HCT116 (cell line): Measurements from ENCODE around the gene NEK9. TPM values are rescaled to one million over a fixed set of nuclear protein-coding genes. Genes with fewer than 3 reads are reported as not detected.

ENCODE experiments used
- ATAC-seq: fragments of 200-7000 bp; cut with Tn5 transposase; 2 replicates; pipeline ENCODE4 v1.9.1; 2020; ENCODE audit warnings: mild to moderate bottlenecking, moderate library complexity
- BruUV-seq: library from RNA; stranded (reverse); fragments of 400-500 nt; replicated peaks from 2 replicates; lab custom pipeline; 2021; lab: Mats Ljungman, UMichigan
- CTCF ChIA-PET: fragments of 300-600 bp; sonication (Branson Sonifier 250); formaldehyde crosslinking; loops from one replicate; lab custom pipeline; 2021; ENCODE audit warnings: antibody characterized with exemption; lab: Charles Lee
- POLR2A ChIA-PET: fragments of 300-600, 350-600 bp; sonication (Branson Sonifier 250); formaldehyde crosslinking; loops from one replicate; lab custom pipeline; 2021; ENCODE audit warnings: antibody characterized with exemption; lab: Charles Lee
- RAD21 ChIA-PET, 2 experiments: fragments of 300-600 bp; sonication (Branson Sonifier 250); formaldehyde crosslinking; loops; one replicate each; lab custom pipeline; 2023; ENCODE audit warnings: low total read pairs in 2 of 2; ENCODE audit not compliant: uncharacterized antibody in 2 of 2, unreplicated experiment in 2 of 2, low non-redundant PET in 1 of 2; lab: Charles Lee
- DNase-seq: peaks from one replicate; pipeline ENCODE4 v3.0.0-alpha.2; 2010; ENCODE audit warnings: low read depth, low spot score
- H2AFZ ChIP-seq: fragments of 200-600 bp; shearing (Covaris generic), sonication (generic); 2 replicates; pipeline ENCODE4 v1.6.1; 2017; ENCODE audit warnings: low read depth, mixed run types, mixed read lengths, antibody characterized with exemption, low read length; ENCODE audit not compliant: poor library complexity, severe bottlenecking
- H3K27ac ChIP-seq: 2 replicates; pipeline ENCODE4 v1.5.1; 2012; ENCODE audit warnings: low read depth, low read length
- H3K27me3 ChIP-seq: fragments of 200-600 bp; sonication (generic); 2 replicates; pipeline ENCODE4 v1.6.1; 2016; ENCODE audit warnings: mixed run types, low read length, mixed read lengths; ENCODE audit not compliant: insufficient read depth
- H3K36me3 ChIP-seq, 2 experiments: fragments of 200-500 bp in 1 of 2; fragments of 200-600 bp in 1 of 2; sonication (Bioruptor generic) in 1 of 2; sonication (generic) in 1 of 2; 2 replicates each; pipeline versions ENCODE4 v1.5.1 to v1.6.1; 2014 to 2016; ENCODE audit warnings: low read length in 2 of 2, inconsistent platforms in 1 of 2, mixed read lengths in 1 of 2, mixed run types in 1 of 2; ENCODE audit not compliant: insufficient read depth in 2 of 2, control insufficient read depth in 1 of 2
- H3K4me1 ChIP-seq, 2 experiments: fragments of 200-600 bp in 1 of 2; sonication (generic) in 1 of 2; 2 replicates each; pipeline versions ENCODE4 v1.5.1 to v1.6.1; 2012 to 2017; ENCODE audit warnings: low read length in 2 of 2, inconsistent platforms in 1 of 2, mild to moderate bottlenecking in 1 of 2, mixed read lengths in 1 of 2, mixed run types in 1 of 2, moderate library complexity in 1 of 2; ENCODE audit not compliant: insufficient read depth in 2 of 2, control insufficient read depth in 1 of 2
- H3K4me2 ChIP-seq: fragments of 200-600 bp; sonication (generic); 2 replicates; pipeline ENCODE4 v1.6.1; 2017; ENCODE audit warnings: mixed run types, low read length, mixed read lengths
- H3K4me3 ChIP-seq, 2 experiments: fragments of 200-600 bp in 1 of 2; sonication (generic) in 1 of 2; replicated peaks in 1 of 2; 2 replicates each; pipeline ENCODE4 v1.5.1; 2011 to 2016; ENCODE audit warnings: low read length in 2 of 2, control low read depth in 1 of 2, low read depth in 1 of 2, mild to moderate bottlenecking in 1 of 2, mixed read lengths in 1 of 2, mixed run types in 1 of 2
- H3K79me2 ChIP-seq: fragments of 200-600 bp; sonication (generic); 2 replicates; pipeline ENCODE4 v1.6.1; 2017; ENCODE audit warnings: mild to moderate bottlenecking, mixed run types, low read length, moderate library complexity, mixed read lengths; ENCODE audit not compliant: insufficient read depth
- H3K9ac ChIP-seq: fragments of 200-600 bp; sonication (generic); 2 replicates; pipeline ENCODE4 v1.6.1; 2016; ENCODE audit warnings: low read length, mixed read lengths
- H3K9me2 ChIP-seq: fragments of 200-600 bp; sonication (generic), shearing (Covaris generic); 2 replicates; pipeline ENCODE4 v1.6.1; 2017; ENCODE audit warnings: mixed run types, mild to moderate bottlenecking, moderate library complexity; ENCODE audit not compliant: insufficient read depth
- H3K9me3 ChIP-seq, 2 experiments: fragments of 200-500 bp in 1 of 2; fragments of 200-600 bp in 1 of 2; sonication (Bioruptor generic) in 1 of 2; sonication (generic) in 1 of 2; 2 replicates each; pipeline ENCODE4 v1.6.1; 2014 to 2017; ENCODE audit warnings: low read length in 2 of 2, mixed read lengths in 2 of 2, inconsistent platforms in 1 of 2, low read depth in 1 of 2, mild to moderate bottlenecking in 1 of 2, mixed run types in 1 of 2, moderate library complexity in 1 of 2; ENCODE audit not compliant: control insufficient read depth in 1 of 2, insufficient read depth in 1 of 2
- H4K20me1 ChIP-seq: fragments of 200-600 bp; sonication (generic), shearing (Covaris generic); 2 replicates; pipeline ENCODE4 v1.6.1; 2017; ENCODE audit warnings: mixed run types, mild to moderate bottlenecking, moderate library complexity; ENCODE audit not compliant: insufficient read depth
- CEBPB ChIP-seq: IDR thresholded peaks from 2 replicates; pipeline ENCODE4 v1.6.1; 2012; ENCODE audit warnings: low read depth
- CTCF ChIP-seq, 3 experiments: fragments of 200-600 bp in 1 of 3; sonication (generic) in 1 of 3; IDR thresholded peaks in 2 of 3; conservative IDR thresholded peaks in 1 of 3; 2 replicates each; pipeline ENCODE4 v1.5.1; 2012 to 2017; ENCODE audit warnings: low read depth in 2 of 3, low read length in 2 of 3, antibody characterized with exemption in 1 of 3, borderline replicate concordance in 1 of 3, control low read depth in 1 of 3, mild to moderate bottlenecking in 1 of 3, mixed read lengths in 1 of 3, mixed run types in 1 of 3, moderate library complexity in 1 of 3; ENCODE audit not compliant: insufficient read depth in 1 of 3
- ELF1 ChIP-seq: IDR thresholded peaks from 2 replicates; pipeline ENCODE4 v1.6.1; 2012; ENCODE audit warnings: low read depth, borderline replicate concordance
- FOSL1 ChIP-seq: IDR thresholded peaks from 2 replicates; pipeline ENCODE4 v1.6.1; 2012; ENCODE audit warnings: low read depth
- JUND ChIP-seq: IDR thresholded peaks from 2 replicates; pipeline ENCODE4 v1.6.1; 2012
- RAD21 ChIP-seq: IDR thresholded peaks from 2 replicates; pipeline ENCODE4 v1.6.1; 2012; ENCODE audit warnings: low read depth, mild to moderate bottlenecking
- SRF ChIP-seq: IDR thresholded peaks from 2 replicates; pipeline ENCODE4 v1.6.1; 2012; ENCODE audit warnings: low read depth
- YY1 ChIP-seq: IDR thresholded peaks from 2 replicates; pipeline ENCODE4 v1.6.1; 2011; ENCODE audit warnings: low read length, low read depth, moderate library complexity, mild to moderate bottlenecking; ENCODE audit not compliant: insufficient replicate concordance; ENCODE audit errors: extremely low read depth
- ZFX ChIP-seq: fragments of 450-650 bp; IDR thresholded peaks from 2 replicates; pipeline ENCODE4 v1.6.1; 2017
- ZNF274 ChIP-seq: fragments of 200-500 bp; sonication (Bioruptor generic); IDR thresholded peaks from 2 replicates; pipeline ENCODE4 v1.6.1; 2014; ENCODE audit warnings: mild to moderate bottlenecking, low read depth, low read length, inconsistent platforms
- intact Hi-C: fragments of 100-400 bp; cut with micrococcal nuclease; formaldehyde crosslinking; loops from 2 replicates; pipeline ENCODE4 v1.10.0; 2022
- total RNA-seq: library from RNA; stranded (reverse); gene quantifications from one replicate; pipeline ENCODE4 v1.2.1, GENCODE V29; 2021; ENCODE audit not compliant: unreplicated experiment

Gene NEK9
- total RNA-seq, 1 experiment from 2014 or later: 64.4 TPM

- intact Hi-C loops: no loop called here
- Histone ChIP-seq H3K9ac (no peak overlapping the region), H3K9me3 (no peaks in the 10 kb centered on the region), H2AFZ (no peak overlapping the region), H3K27ac (no peak overlapping the region), H4K20me1 (no peaks in the 10 kb centered on the region), H3K9me2 (no peaks in the 10 kb centered on the region), H3K4me3 (no peak overlapping the region), H3K27me3 (no peaks in the 10 kb centered on the region), H3K36me3 (peaks cover 29 to 44% of the 10 kb centered on the region in 2 experiments), H3K79me2 (no peaks in the 10 kb centered on the region), H3K4me2 (no peak overlapping the region), H3K4me1 (no peaks in the 10 kb centered on the region)
- ChIA-PET RAD21 (no interaction called here), CTCF (interaction anchor here (1.1 to 4.4 kb wide), 2 partner anchors 145 to 229 kb away, joined by 3 to 27 read pairs; no protein-coding TSS in a partner anchor), POLR2A (no interaction called here)
- DNase-seq (no peak), ATAC-seq (no peak)
- BruUV-seq: no TSS peak
- TF ChIP-seq RAD21 (no peak), ZFX (no peak), ZNF274 (no peak), YY1 (no peak), JUND (no peak)
Observed at GRCh38 chr14:75090353-75090752, 36.5 kb downstream of the NEK9 start.

- ChIA-PET RAD21 (interaction anchor here (0.7 to 1.6 kb wide), 4 partner anchors 66 to 602 kb away, joined by 3 to 5 read pairs (median 4); no protein-coding TSS in a partner anchor), POLR2A (no interaction called here), CTCF (interaction anchor here (1.1 to 4.4 kb wide), 8 partner anchors 19 to 228 kb away, joined by 3 to 27 read pairs (median 4); partner anchors contain the start of gene RPS6KL1)
- DNase-seq (peak; percentile 26), ATAC-seq (peak; percentile 77)
- Histone ChIP-seq H3K36me3 (peaks cover 20 to 36% of the 10 kb centered on the region in 2 experiments; a peak in 3 of 4 replicates), H3K9me3 (no peaks in the 10 kb centered on the region), H3K9ac (no peak overlapping the region), H3K4me1 (no peaks in the 10 kb centered on the region), H3K27ac (no peak overlapping the region), H3K9me2 (no peaks in the 10 kb centered on the region), H3K27me3 (no peaks in the 10 kb centered on the region), H3K4me2 (no peak overlapping the region), H2AFZ (no peak overlapping the region), H3K79me2 (no peaks in the 10 kb centered on the region), H4K20me1 (no peaks in the 10 kb centered on the region), H3K4me3 (no peak overlapping the region)
- TF ChIP-seq FOSL1: 0 out of 2 replicates have a peak, but pooled peaks have one; percentile 14
- TF ChIP-seq CTCF (IDR thresholded peaks at IDR 0.05 in 2 of 3, conservative IDR thresholded peaks at IDR 0.05 in 1 of 3; ENCODE audit: borderline replicate concordance in 1 of 3, insufficient read depth in 1 of 3, low read depth in 2 of 3, low read length in 2 of 3): peak; percentile 79 to 85 (median 84)
- TF ChIP-seq SRF: no peak
- no peak for TF ChIP-seq ZNF274
- no peak for TF ChIP-seq CEBPB
- TF ChIP-seq ELF1: no peak
- peak; percentile 92 for TF ChIP-seq RAD21
- BruUV-seq: no TSS peak
- intact Hi-C loops: loop anchor here (1.0 kb wide), 3 partner anchors 142 to 227 kb away; no protein-coding TSS in a partner anchor
Observed at GRCh38 chr14:75088566-75089373, 38.1 kb downstream of the NEK9 start.
